Upper lobe of left lung (tissue), 4 donors: ENCODE data around the gene MED8.

Experiments used
- CTCF ChIP-seq, 6 experiments: fragments of 450-650 bp in 4 of 6; fragments of 200-600 bp in 2 of 6; sonication (generic) in 2 of 6; IDR thresholded peaks; one replicate each; pipeline ENCODE4 v1.5.1; 2016 to 2019; ENCODE audit warnings: antibody characterized with exemption in 6 of 6
- POLR2A ChIP-seq, 4 donors: fragments of 450-650 bp; IDR thresholded peaks; one replicate each; pipeline ENCODE4 v1.5.1; 2016 to 2017; ENCODE audit warnings: antibody characterized with exemption in 4 of 4, mild to moderate bottlenecking in 2 of 4
- POLR2AphosphoS5 ChIP-seq, 2 donors: sonication (generic); formaldehyde crosslinking; IDR thresholded peaks; one replicate each; pipeline ENCODE4 v1.5.1; 2017; ENCODE audit warnings: antibody characterized with exemption in 2 of 2

- TF ChIP-seq CTCF (IDR thresholded peaks at IDR 0.05) (no peak), POLR2AphosphoS5 (IDR thresholded peaks at IDR 0.05) (no peak), POLR2A (IDR thresholded peaks at IDR 0.05) (no peak)
Observed at GRCh38 chr1:43337588-43337987, 52.0 kb downstream of the MED8 start, which contains the start of gene MPL.
